ENCODE measurements around the gene TBX18.

Gene TBX18

GRCh38 chr6:84785671-84786070 lies 21.3 kb upstream of the TBX18 start:
- Histone ChIP-seq H3K23ac (ENCODE audit: low read length) (no peak overlapping the region), H2AFZ (ENCODE audit: insufficient read depth, low read length, poor library complexity) (no peak overlapping the region), H2BK12ac (ENCODE audit: low read length) (no peak overlapping the region), H2BK5ac (ENCODE audit: low read depth, low read length, poor library complexity) (no peak overlapping the region), H3K9me3 (ENCODE audit: insufficient read depth, low read depth, low read length) (no peaks in the 10 kb centered on the region), H3K79me1 (ENCODE audit: low read length) (no peaks in the 10 kb centered on the region), H4K12ac (ENCODE audit: low read depth, low read length) (no peak overlapping the region), H3K14ac (ENCODE audit: low read length) (no peak overlapping the region), H3K4me3 (ENCODE audit: low read depth, low read length) (no peak overlapping the region), H3K79me2 (ENCODE audit: control insufficient read depth, insufficient read depth, low read length, poor library complexity) (no peaks in the 10 kb centered on the region), H4K91ac (ENCODE audit: low read depth, low read length) (no peak overlapping the region), H3K18ac (ENCODE audit: low read length) (no peak overlapping the region), H3K9ac (ENCODE audit: low read length) (no peak overlapping the region), H3K4me1 (ENCODE audit: control insufficient read depth in 1 of 2, insufficient read depth in 2 of 2, low read length in 2 of 2) (no peaks in the 10 kb centered on the region), H3K4ac (ENCODE audit: low read depth, low read length) (no peak overlapping the region), H3K36me3 (ENCODE audit: control insufficient read depth in 1 of 2, insufficient read depth in 2 of 2, low read length in 2 of 2) (no peaks in the 10 kb centered on the region), H3K27me3 (ENCODE audit: insufficient read depth, low read length) (no peaks in the 10 kb centered on the region), H3K4me2 (ENCODE audit: low read length) (no peak overlapping the region), H2BK120ac (ENCODE audit: insufficient read depth, low read length, poor library complexity) (no peak overlapping the region), H3K27ac (ENCODE audit: low read depth, low read length) (no peak overlapping the region), H4K8ac (ENCODE audit: low read depth, low read length) (no peak overlapping the region), H2AK5ac (ENCODE audit: low read length) (no peak overlapping the region)
- WGBS (ENCODE audit: extremely low coverage, insufficient coverage, insufficient read length) = no CpG with 5 or more reads among the region's 1 CpG
- no peak for DNase-seq

- H3K18ac ChIP-seq (ENCODE audit: low read length) = no peak overlapping the region
- no peak overlapping the region for H4K91ac ChIP-seq (ENCODE audit: low read depth, low read length)
- H3K79me2 ChIP-seq (ENCODE audit: control insufficient read depth, insufficient read depth, low read length, poor library complexity) = no peaks in the 10 kb centered on the region
- no peak overlapping the region for H2AFZ ChIP-seq (ENCODE audit: insufficient read depth, low read length, poor library complexity)
- H3K36me3 ChIP-seq (ENCODE audit: control insufficient read depth in 1 of 2, insufficient read depth in 2 of 2, low read length in 2 of 2) = no peaks in the 10 kb centered on the region
- no peaks in the 10 kb centered on the region for H3K9me3 ChIP-seq (ENCODE audit: insufficient read depth, low read depth, low read length)
- H4K8ac ChIP-seq (ENCODE audit: low read depth, low read length) = no peak overlapping the region
- WGBS (ENCODE audit: extremely low coverage, insufficient coverage, insufficient read length) = no CpG with 5 or more reads among the region's 2 CpGs
- no peak overlapping the region for H3K4me3 ChIP-seq (ENCODE audit: low read depth, low read length)
- H2BK12ac ChIP-seq (ENCODE audit: low read length) = no peak overlapping the region
- H3K4me2 ChIP-seq (ENCODE audit: low read length) = no peak overlapping the region
- no peak overlapping the region for H2BK5ac ChIP-seq (ENCODE audit: low read depth, low read length, poor library complexity)
- no peak overlapping the region for H2BK120ac ChIP-seq (ENCODE audit: insufficient read depth, low read length, poor library complexity)
- no peak overlapping the region for H3K14ac ChIP-seq (ENCODE audit: low read length)
- peaks cover 0 to under 1% of the 10 kb centered on the region in 2 experiments for H3K4me1 ChIP-seq (ENCODE audit: control insufficient read depth in 1 of 2, insufficient read depth in 2 of 2, low read length in 2 of 2)
- no peak overlapping the region for H3K4ac ChIP-seq (ENCODE audit: low read depth, low read length)
- H3K23ac ChIP-seq (ENCODE audit: low read length) = no peak overlapping the region
- peaks cover 6% of the 10 kb centered on the region for H3K27me3 ChIP-seq (ENCODE audit: insufficient read depth, low read length)
- H2AK5ac ChIP-seq (ENCODE audit: low read length) = no peak overlapping the region
- no peaks in the 10 kb centered on the region for H3K79me1 ChIP-seq (ENCODE audit: low read length)
- no peak overlapping the region for H4K12ac ChIP-seq (ENCODE audit: low read depth, low read length)
- DNase-seq = no peak
- H3K9ac ChIP-seq (ENCODE audit: low read length) = no peak overlapping the region
- no peak overlapping the region for H3K27ac ChIP-seq (ENCODE audit: low read depth, low read length)
These were observed 15.5 kb upstream of the TBX18 start for GRCh38 chr6:84779917-84780316.

- Histone ChIP-seq H2BK5ac (ENCODE audit: low read depth, low read length, poor library complexity) (no peak overlapping the region), H3K79me2 (ENCODE audit: control insufficient read depth, insufficient read depth, low read length, poor library complexity) (no peaks in the 10 kb centered on the region), H3K4me2 (ENCODE audit: low read length) (no peak overlapping the region), H2AK5ac (ENCODE audit: low read length) (no peak overlapping the region), H4K91ac (ENCODE audit: low read depth, low read length) (no peak overlapping the region), H3K4ac (ENCODE audit: low read depth, low read length) (no peak overlapping the region), H3K27me3 (ENCODE audit: insufficient read depth, low read length) (peaks cover 11% of the 10 kb centered on the region), H3K36me3 (ENCODE audit: control insufficient read depth in 1 of 2, insufficient read depth in 2 of 2, low read length in 2 of 2) (no peaks in the 10 kb centered on the region), H3K14ac (ENCODE audit: low read length) (no peak overlapping the region), H3K27ac (ENCODE audit: low read depth, low read length) (no peak overlapping the region), H2BK12ac (ENCODE audit: low read length) (no peak overlapping the region), H3K18ac (ENCODE audit: low read length) (no peak overlapping the region), H3K23ac (ENCODE audit: low read length) (no peak overlapping the region), H2BK120ac (ENCODE audit: insufficient read depth, low read length, poor library complexity) (no peak overlapping the region), H3K9me3 (ENCODE audit: insufficient read depth, low read depth, low read length) (no peaks in the 10 kb centered on the region), H3K9ac (ENCODE audit: low read length) (no peak overlapping the region), H4K8ac (ENCODE audit: low read depth, low read length) (no peak overlapping the region), H2AFZ (ENCODE audit: insufficient read depth, low read length, poor library complexity) (no peak overlapping the region), H3K79me1 (ENCODE audit: low read length) (no peaks in the 10 kb centered on the region), H3K4me3 (ENCODE audit: low read depth, low read length) (no peak overlapping the region), H3K4me1 (ENCODE audit: control insufficient read depth in 1 of 2, insufficient read depth in 2 of 2, low read length in 2 of 2) (peaks cover 3 to 5% of the 10 kb centered on the region in 2 experiments), H4K12ac (ENCODE audit: low read depth, low read length) (no peak overlapping the region)
- WGBS (ENCODE audit: extremely low coverage, insufficient coverage, insufficient read length) = no CpG with 5 or more reads among the region's 1 CpG
- DNase-seq = no peak
These were observed 15.0 kb upstream of the TBX18 start for GRCh38 chr6:84779380-84779779.

GRCh38 chr6:84777888-84778287 lies 13.5 kb upstream of the TBX18 start:
- no peak overlapping the region for H3K27ac ChIP-seq (ENCODE audit: low read depth, low read length)
- H3K14ac ChIP-seq (ENCODE audit: low read length) = no peak overlapping the region
- no peak overlapping the region for H4K12ac ChIP-seq (ENCODE audit: low read depth, low read length)
- H3K9ac ChIP-seq (ENCODE audit: low read length) = no peak overlapping the region
- H2BK12ac ChIP-seq (ENCODE audit: low read length) = no peak overlapping the region
- no peaks in the 10 kb centered on the region for H3K79me2 ChIP-seq (ENCODE audit: control insufficient read depth, insufficient read depth, low read length, poor library complexity)
- H3K27me3 ChIP-seq (ENCODE audit: insufficient read depth, low read length) = peaks cover 26% of the 10 kb centered on the region
- peak; percentile 49 to 52 for DNase-seq
- H3K4ac ChIP-seq (ENCODE audit: low read depth, low read length) = no peak overlapping the region
- no peak overlapping the region for H4K91ac ChIP-seq (ENCODE audit: low read depth, low read length)
- H2AK5ac ChIP-seq (ENCODE audit: low read length) = no peak overlapping the region
- H4K8ac ChIP-seq (ENCODE audit: low read depth, low read length) = no peak overlapping the region
- H3K4me3 ChIP-seq (ENCODE audit: low read depth, low read length) = no peak overlapping the region
- no peak overlapping the region for H3K23ac ChIP-seq (ENCODE audit: low read length)
- no peak overlapping the region for H2AFZ ChIP-seq (ENCODE audit: insufficient read depth, low read length, poor library complexity)
- no peak overlapping the region for H3K18ac ChIP-seq (ENCODE audit: low read length)
- no CpG with 5 or more reads among the region's 1 CpG for WGBS (ENCODE audit: extremely low coverage, insufficient coverage, insufficient read length)
- no peaks in the 10 kb centered on the region for H3K36me3 ChIP-seq (ENCODE audit: control insufficient read depth in 1 of 2, insufficient read depth in 2 of 2, low read length in 2 of 2)
- peaks cover 6 to 18% of the 10 kb centered on the region in 2 experiments for H3K4me1 ChIP-seq (ENCODE audit: control insufficient read depth in 1 of 2, insufficient read depth in 2 of 2, low read length in 2 of 2)
- H3K4me2 ChIP-seq (ENCODE audit: low read length) = no peak overlapping the region
- peaks cover 2% of the 10 kb centered on the region for H3K9me3 ChIP-seq (ENCODE audit: insufficient read depth, low read depth, low read length)
- peaks cover 2% of the 10 kb centered on the region for H3K79me1 ChIP-seq (ENCODE audit: low read length)
- H2BK120ac ChIP-seq (ENCODE audit: insufficient read depth, low read length, poor library complexity) = no peak overlapping the region
- no peak overlapping the region for H2BK5ac ChIP-seq (ENCODE audit: low read depth, low read length, poor library complexity)

Measured in trophoblast cell (in vitro differentiated cells and primary cell).